IMR-90 (cell line): ENCODE results near the gene OMG.
A peak's percentile ranks its signal among the peaks of the same experiment; 100 is the strongest.

ENCODE experiments used
- CEBPB ChIP-seq: IDR thresholded peaks from 2 replicates; pipeline ENCODE4 v1.6.1; 2012; ENCODE audit warnings: low read depth, low read length, improper control_type of control experiment
- CHD1 ChIP-seq: IDR thresholded peaks from 2 replicates; pipeline ENCODE4 v1.6.1; 2012; ENCODE audit warnings: low read depth, low read length, improper control_type of control experiment
- FOS ChIP-seq: fragments of 150-350 bp; IDR thresholded peaks from 2 replicates; pipeline ENCODE4 v1.6.1; 2016; ENCODE audit warnings: low read depth, low read length
- MAFK ChIP-seq: IDR thresholded peaks from 2 replicates; pipeline ENCODE4 v1.6.1; 2012; ENCODE audit warnings: low read depth, low read length, improper control_type of control experiment
- POLR2A ChIP-seq: IDR thresholded peaks from 2 replicates; pipeline ENCODE4 v1.6.1; 2012; ENCODE audit warnings: mild to moderate bottlenecking, low read depth, low read length
- RAD21 ChIP-seq: IDR thresholded peaks from 2 replicates; pipeline ENCODE4 v1.6.1; 2012; ENCODE audit warnings: low read length, improper control_type of control experiment
- RCOR1 ChIP-seq: IDR thresholded peaks from 2 replicates; pipeline ENCODE4 v1.6.1; 2012; ENCODE audit warnings: mild to moderate bottlenecking, low read length, improper control_type of control experiment; ENCODE audit not compliant: insufficient replicate concordance
- RFX5 ChIP-seq: IDR thresholded peaks from 2 replicates; pipeline ENCODE4 v1.8.0; 2012; ENCODE audit warnings: low read depth, mild to moderate bottlenecking, low read length, moderate library complexity
- TF ChIP-seq, protein P1 (sequence below): conservative IDR thresholded peaks from 2 replicates; pipeline ENCODE4 v1.5.1; 2012; ENCODE audit warnings: mild to moderate bottlenecking, low read depth, low read length, improper control_type of control experiment

- TF ChIP-seq, protein P1, sequence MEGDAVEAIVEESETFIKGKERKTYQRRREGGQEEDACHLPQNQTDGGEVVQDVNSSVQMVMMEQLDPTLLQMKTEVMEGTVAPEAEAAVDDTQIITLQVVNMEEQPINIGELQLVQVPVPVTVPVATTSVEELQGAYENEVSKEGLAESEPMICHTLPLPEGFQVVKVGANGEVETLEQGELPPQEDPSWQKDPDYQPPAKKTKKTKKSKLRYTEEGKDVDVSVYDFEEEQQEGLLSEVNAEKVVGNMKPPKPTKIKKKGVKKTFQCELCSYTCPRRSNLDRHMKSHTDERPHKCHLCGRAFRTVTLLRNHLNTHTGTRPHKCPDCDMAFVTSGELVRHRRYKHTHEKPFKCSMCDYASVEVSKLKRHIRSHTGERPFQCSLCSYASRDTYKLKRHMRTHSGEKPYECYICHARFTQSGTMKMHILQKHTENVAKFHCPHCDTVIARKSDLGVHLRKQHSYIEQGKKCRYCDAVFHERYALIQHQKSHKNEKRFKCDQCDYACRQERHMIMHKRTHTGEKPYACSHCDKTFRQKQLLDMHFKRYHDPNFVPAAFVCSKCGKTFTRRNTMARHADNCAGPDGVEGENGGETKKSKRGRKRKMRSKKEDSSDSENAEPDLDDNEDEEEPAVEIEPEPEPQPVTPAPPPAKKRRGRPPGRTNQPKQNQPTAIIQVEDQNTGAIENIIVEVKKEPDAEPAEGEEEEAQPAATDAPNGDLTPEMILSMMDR, result no peak
- TF ChIP-seq POLR2A, result no peak
- no peak for TF ChIP-seq RCOR1
- no peak for TF ChIP-seq RAD21
- peak; percentile 85 for TF ChIP-seq CEBPB
- TF ChIP-seq CHD1, result no peak
- TF ChIP-seq RFX5, result no peak
- no peak for TF ChIP-seq MAFK
- TF ChIP-seq FOS, result no peak
These were observed 22.8 kb downstream of the OMG start for GRCh38 chr17:31274252-31274651.
